ENCODE results near the gene CLDN24.
A peak's percentile ranks its signal among the peaks of the same experiment; 100 is the strongest.

CLDN24 gene

DNA sequence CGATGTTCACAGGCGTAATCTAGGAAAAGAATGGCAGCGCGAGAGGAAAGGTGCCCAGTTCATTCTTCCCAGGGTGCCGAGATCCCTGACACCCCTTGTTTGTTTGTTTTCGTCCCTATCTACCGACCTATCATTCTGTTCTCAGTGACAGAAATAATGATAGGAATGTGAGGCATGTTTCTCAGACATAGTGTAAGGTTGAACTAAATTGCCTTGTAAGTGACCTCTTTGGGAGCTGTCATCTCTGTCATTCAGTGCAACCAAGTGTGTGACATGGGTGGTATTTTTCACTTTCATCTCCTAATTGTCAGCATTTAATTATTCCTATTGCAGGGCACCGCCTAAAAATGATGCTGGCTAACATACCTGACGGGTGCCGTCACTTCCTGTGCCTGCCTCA, 26.5 kb downstream of the CLDN24 start:
- no peaks in the 10 kb centered on the region for H3K36me3 ChIP-seq
- H3K27me3 ChIP-seq (ENCODE audit: insufficient read depth, low read depth, severe bottlenecking): no peaks in the 10 kb centered on the region
- TF ChIP-seq, protein P1, sequence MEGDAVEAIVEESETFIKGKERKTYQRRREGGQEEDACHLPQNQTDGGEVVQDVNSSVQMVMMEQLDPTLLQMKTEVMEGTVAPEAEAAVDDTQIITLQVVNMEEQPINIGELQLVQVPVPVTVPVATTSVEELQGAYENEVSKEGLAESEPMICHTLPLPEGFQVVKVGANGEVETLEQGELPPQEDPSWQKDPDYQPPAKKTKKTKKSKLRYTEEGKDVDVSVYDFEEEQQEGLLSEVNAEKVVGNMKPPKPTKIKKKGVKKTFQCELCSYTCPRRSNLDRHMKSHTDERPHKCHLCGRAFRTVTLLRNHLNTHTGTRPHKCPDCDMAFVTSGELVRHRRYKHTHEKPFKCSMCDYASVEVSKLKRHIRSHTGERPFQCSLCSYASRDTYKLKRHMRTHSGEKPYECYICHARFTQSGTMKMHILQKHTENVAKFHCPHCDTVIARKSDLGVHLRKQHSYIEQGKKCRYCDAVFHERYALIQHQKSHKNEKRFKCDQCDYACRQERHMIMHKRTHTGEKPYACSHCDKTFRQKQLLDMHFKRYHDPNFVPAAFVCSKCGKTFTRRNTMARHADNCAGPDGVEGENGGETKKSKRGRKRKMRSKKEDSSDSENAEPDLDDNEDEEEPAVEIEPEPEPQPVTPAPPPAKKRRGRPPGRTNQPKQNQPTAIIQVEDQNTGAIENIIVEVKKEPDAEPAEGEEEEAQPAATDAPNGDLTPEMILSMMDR (IDR thresholded peaks at IDR 0.05; ENCODE audit: low read depth, low read length): no peak
- no peak overlapping the region for H3K27ac ChIP-seq
- H3K4me3 ChIP-seq (ENCODE audit: low read depth, low read length): no peak overlapping the region
- H3K9me3 ChIP-seq (ENCODE audit: severe bottlenecking): no peaks in the 10 kb centered on the region
- no peak for DNase-seq

DNA sequence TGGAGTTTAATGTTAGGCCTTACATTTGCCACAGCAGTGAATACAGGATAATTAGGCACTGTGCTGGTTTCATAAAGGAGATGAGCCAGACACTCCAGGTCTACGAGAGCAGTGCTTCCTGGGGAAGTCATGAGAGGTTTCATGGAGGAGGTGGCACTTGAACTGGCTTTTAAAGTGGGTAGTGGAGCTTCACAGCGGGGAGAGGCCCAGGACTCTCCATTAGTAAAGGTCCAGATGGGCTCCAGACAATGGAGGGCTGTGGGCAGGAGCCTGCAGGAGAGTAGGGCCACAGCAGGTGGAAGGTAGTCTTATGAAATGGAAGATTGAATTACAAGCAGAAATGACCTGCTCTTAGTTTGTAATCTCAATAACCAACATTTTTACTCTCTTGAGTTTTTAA, 31.2 kb downstream of the CLDN24 start:
- Histone ChIP-seq H3K4me3 (ENCODE audit: low read depth, low read length) (no peak overlapping the region), H3K36me3 (peaks cover 3% of the 10 kb centered on the region; the same call in 1 of the 2 replicates), H3K27me3 (ENCODE audit: insufficient read depth, low read depth, severe bottlenecking) (no peaks in the 10 kb centered on the region), H3K9me3 (ENCODE audit: severe bottlenecking) (no peaks in the 10 kb centered on the region), H3K27ac (no peak overlapping the region)
- no peak for DNase-seq
- TF ChIP-seq, protein P1 (IDR thresholded peaks at IDR 0.05; ENCODE audit: low read depth, low read length): no peak

DNA sequence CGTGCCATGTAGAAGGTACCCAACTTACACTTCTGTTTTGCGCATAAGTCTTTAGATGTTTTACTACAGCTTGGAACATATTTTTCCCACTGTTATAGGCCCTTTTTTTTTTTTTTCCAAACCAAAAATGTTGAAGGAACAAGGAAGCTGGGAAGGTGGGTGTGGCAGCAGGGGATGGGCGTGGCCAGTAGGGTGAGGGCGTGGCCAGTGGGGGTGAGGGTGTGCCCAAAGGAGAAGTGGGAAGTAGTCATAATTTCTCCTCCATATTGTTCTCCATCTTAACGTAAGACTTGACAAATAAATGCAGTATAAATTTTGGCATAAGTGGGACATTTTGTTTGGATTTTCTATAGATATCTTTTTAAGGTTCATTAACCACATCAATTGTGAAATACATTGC, 32.5 kb downstream of the CLDN24 start:
- Histone ChIP-seq H3K36me3 (peaks cover 6% of the 10 kb centered on the region; the same call in 1 of the 2 replicates), H3K9me3 (ENCODE audit: severe bottlenecking) (no peaks in the 10 kb centered on the region), H3K27me3 (ENCODE audit: insufficient read depth, low read depth, severe bottlenecking) (no peaks in the 10 kb centered on the region), H3K27ac (no peak overlapping the region), H3K4me3 (ENCODE audit: low read depth, low read length) (no peak overlapping the region)
- TF ChIP-seq, protein P1 (IDR thresholded peaks at IDR 0.05; ENCODE audit: low read depth, low read length): no peak
- DNase-seq: no peak

DNA sequence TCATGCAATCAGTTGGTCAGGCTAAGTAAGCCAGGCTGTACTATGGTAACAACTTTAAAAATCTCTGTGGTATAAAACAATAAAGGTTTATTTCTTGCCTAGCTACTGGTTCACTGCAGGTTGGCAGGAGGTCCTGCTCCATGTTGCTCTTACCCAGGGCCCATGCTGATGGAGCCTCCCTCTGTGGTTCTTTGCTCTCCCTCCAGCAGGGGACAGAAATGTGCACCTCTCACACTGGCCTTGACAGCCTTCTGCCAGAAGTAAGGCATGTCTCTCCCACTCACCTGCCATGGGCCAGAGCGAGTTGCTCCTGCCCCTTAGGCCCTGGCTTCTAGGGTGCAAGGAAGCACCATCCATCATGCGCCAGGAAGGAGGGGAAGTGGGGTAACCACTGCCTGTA, 33.3 kb downstream of the CLDN24 start:
- Histone ChIP-seq H3K4me3 (ENCODE audit: low read depth, low read length) (no peak overlapping the region), H3K9me3 (ENCODE audit: severe bottlenecking) (no peaks in the 10 kb centered on the region), H3K27me3 (ENCODE audit: insufficient read depth, low read depth, severe bottlenecking) (no peaks in the 10 kb centered on the region), H3K27ac (no peak overlapping the region), H3K36me3 (peaks cover 6% of the 10 kb centered on the region; the same call in 1 of the 2 replicates)
- peak; percentile 22 for DNase-seq
- TF ChIP-seq, protein P1 (IDR thresholded peaks at IDR 0.05; ENCODE audit: low read depth, low read length): peak; percentile 62

DNA sequence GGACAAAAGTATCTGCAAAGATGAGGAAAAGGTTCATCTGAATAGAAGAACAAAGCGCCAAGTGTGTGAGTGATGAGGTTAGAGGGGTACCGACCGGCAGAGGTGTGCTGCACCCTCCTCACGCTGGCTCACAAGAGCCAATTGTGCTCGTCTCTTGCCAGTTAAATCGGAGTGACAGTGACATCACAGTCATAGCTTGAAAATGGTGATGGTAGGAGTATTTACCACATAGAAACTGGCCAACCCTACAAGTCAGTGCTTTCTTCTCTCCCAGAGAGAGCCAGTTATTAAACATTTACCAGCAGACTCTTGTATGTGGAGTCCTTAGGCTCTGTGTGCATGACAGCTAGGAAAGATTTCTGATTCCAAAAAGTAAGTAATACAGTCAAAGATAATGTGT, 34.5 kb downstream of the CLDN24 start:
- no peaks in the 10 kb centered on the region for H3K9me3 ChIP-seq (ENCODE audit: severe bottlenecking)
- H3K36me3 ChIP-seq: peaks cover 6% of the 10 kb centered on the region; the same call in 1 of the 2 replicates
- H3K4me3 ChIP-seq (ENCODE audit: low read depth, low read length): no peak overlapping the region
- TF ChIP-seq, protein P1 (IDR thresholded peaks at IDR 0.05; ENCODE audit: low read depth, low read length): no peak
- no peak for DNase-seq
- H3K27ac ChIP-seq: no peak overlapping the region
- H3K27me3 ChIP-seq (ENCODE audit: insufficient read depth, low read depth, severe bottlenecking): no peaks in the 10 kb centered on the region

DNA sequence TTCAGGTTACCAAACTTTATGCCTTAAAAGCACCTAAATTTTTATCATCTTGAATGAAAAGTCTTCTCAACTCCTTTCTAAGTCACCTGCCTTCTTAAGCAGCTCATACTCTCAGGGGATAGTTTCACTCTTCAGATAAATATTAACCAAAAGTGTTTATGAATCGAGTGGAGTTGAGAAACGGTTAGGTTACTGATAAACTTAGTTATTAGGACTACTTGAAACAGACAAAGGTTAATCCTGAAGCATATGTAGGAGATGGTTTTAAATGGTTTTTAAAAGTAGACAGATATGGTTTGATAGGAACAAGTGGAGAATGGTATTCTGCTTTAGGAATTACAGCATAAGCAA, 34.9 kb downstream of the CLDN24 start:
- Histone ChIP-seq H3K9me3 (ENCODE audit: severe bottlenecking) (no peaks in the 10 kb centered on the region), H3K36me3 (peaks cover 6% of the 10 kb centered on the region; the same call in 1 of the 2 replicates), H3K27me3 (ENCODE audit: insufficient read depth, low read depth, severe bottlenecking) (no peaks in the 10 kb centered on the region), H3K27ac (no peak overlapping the region), H3K4me3 (ENCODE audit: low read depth, low read length) (no peak overlapping the region)
- no peak for DNase-seq
- TF ChIP-seq, protein P1 (IDR thresholded peaks at IDR 0.05; ENCODE audit: low read depth, low read length): no peak

Measured in WERI-Rb-1 (cell line).